GM19351 (cell line): Measurements from ENCODE around the gene LCN6.
"Not testable (repeated sequence)": the region's sequence is repeated elsewhere in the genome, so short reads cannot be mapped to it uniquely, and the experiment has no call there.

ENCODE experiments used
- ATAC-seq: cut with Tn5 transposase; IDR thresholded peaks from one replicate; pipeline ENCODE4 v1.9.1; 2021; ENCODE audit warnings: mild to moderate bottlenecking, moderate library complexity; ENCODE audit not compliant: unreplicated experiment

Gene LCN6

GRCh38 chr9:136760424-136760823 lies 12.1 kb upstream of the LCN6 start:
- no peak for ATAC-seq

GRCh38 chr9:136759436-136760325 lies 11.4 kb upstream of the LCN6 start:
- no peak for ATAC-seq

- ATAC-seq: no peak
Observed at GRCh38 chr9:136759001-136759400, 10.7 kb upstream of the LCN6 start.

- ATAC-seq: no peak
Observed at GRCh38 chr9:136757751-136758140, 9.4 kb upstream of the LCN6 start.

GRCh38 chr9:136757328-136757727 lies 9.0 kb upstream of the LCN6 start:
- ATAC-seq: no peak

GRCh38 chr9:136756836-136757235 lies 8.5 kb upstream of the LCN6 start:
- no peak for ATAC-seq

- no peak for ATAC-seq
Observed at GRCh38 chr9:136756134-136756438, 7.8 kb upstream of the LCN6 start.

GRCh38 chr9:136755302-136756133 lies 7.2 kb upstream of the LCN6 start:
- not testable (repeated sequence) for ATAC-seq

GRCh38 chr9:136754626-136755301 lies 6.4 kb upstream of the LCN6 start:
- ATAC-seq: no peak

- no peak for ATAC-seq
Observed at GRCh38 chr9:136754059-136754572, 5.8 kb upstream of the LCN6 start.

GRCh38 chr9:136753371-136754058 lies 5.2 kb upstream of the LCN6 start:
- ATAC-seq: no peak

GRCh38 chr9:136751814-136752213 lies 3.5 kb upstream of the LCN6 start:
- ATAC-seq: no peak

GRCh38 chr9:136751244-136751643 lies 2.9 kb upstream of the LCN6 start:
- no peak for ATAC-seq

GRCh38 chr9:136750526-136750925 lies 2.2 kb upstream of the LCN6 start:
- no peak for ATAC-seq

- no peak for ATAC-seq
Observed at GRCh38 chr9:136748666-136749611, 614 bp upstream of the LCN6 start.

- no peak for ATAC-seq
Observed at GRCh38 chr9:136747161-136748060, 914 bp downstream of the LCN6 start.

- no peak for ATAC-seq
Observed at GRCh38 chr9:136746621-136747020, 1.7 kb downstream of the LCN6 start.

- no peak for ATAC-seq
Observed at GRCh38 chr9:136746155-136746490, 2.2 kb downstream of the LCN6 start.
